Measurements from ENCODE around the gene IL2RA.

The IL2RA gene

DNA sequence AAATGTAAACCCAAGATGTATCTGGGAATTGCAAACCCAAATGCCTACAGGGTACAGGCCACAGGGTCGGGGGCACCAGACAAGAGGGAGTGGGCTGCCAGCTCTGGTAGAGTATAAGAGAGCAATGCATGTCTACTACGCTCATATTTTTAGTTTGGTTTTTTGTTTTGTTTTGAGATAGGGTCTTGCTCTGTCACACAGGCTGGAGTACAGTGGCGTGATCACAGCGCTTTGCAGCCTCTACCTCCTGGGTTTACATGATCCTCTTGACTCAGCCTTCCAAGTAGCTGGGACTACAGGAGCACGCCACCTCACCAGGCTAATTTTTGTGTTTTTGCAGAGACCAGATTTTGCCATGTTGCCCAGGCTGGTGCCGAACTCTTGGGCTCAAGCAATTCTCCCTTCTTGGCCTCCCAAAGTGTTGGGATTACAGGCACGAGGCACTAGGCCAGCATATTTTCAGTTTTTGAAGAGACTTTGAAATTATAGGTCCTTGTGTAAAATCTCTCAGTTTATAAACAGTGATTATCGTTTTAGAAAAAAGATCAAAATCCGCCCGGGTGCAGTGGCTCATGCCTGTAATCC, 73.7 kb downstream of the IL2RA start:
- H3K9ac ChIP-seq (ENCODE audit: low read depth in 1 of 2, low read length in 2 of 2), result no peak overlapping the region
- H3K9me3 ChIP-seq (ENCODE audit: control insufficient read depth in 1 of 2, low read length in 2 of 2), result peaks cover 7 to 14% of the 10 kb centered on the region in 2 donors
- peaks cover 0 to 3% of the 10 kb centered on the region in 2 donors for H3K4me1 ChIP-seq (ENCODE audit: control insufficient read depth in 1 of 2, insufficient read depth in 2 of 2, low read length in 2 of 2)
- H3K27me3 ChIP-seq (ENCODE audit: control insufficient read depth in 1 of 2, insufficient read depth in 2 of 2, low read length in 2 of 2), result no peaks in the 10 kb centered on the region
- no peak overlapping the region for H3K4me3 ChIP-seq (ENCODE audit: low read depth in 1 of 2, low read length in 2 of 2)
- H3K36me3 ChIP-seq (ENCODE audit: control insufficient read depth in 1 of 2, insufficient read depth in 2 of 2, low read length in 2 of 2), result no peaks in the 10 kb centered on the region
- H3K27ac ChIP-seq (ENCODE audit: low read depth, low read length), result no peak overlapping the region

DNA sequence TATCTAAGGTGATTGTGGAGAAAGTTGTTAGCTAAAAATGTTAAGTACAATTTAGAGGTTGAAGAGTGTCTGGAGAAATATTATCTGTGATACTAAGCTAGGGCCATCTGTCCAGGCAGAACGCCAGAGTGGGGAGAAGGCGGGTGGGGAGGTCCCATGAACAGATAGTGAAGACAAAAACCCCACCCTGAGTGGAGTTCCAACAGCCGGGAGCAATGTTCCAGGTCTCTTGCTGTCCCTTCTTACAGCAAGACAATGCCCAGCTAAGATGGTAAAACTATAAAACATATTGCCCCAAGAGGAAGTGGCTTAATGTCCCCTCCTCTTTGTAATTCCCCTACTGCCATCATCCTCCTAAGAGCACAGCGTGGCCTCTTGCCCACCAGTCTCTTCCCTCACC, 74.4 kb downstream of the IL2RA start:
- no peak overlapping the region for H3K9ac ChIP-seq (ENCODE audit: low read depth in 1 of 2, low read length in 2 of 2)
- H3K4me3 ChIP-seq (ENCODE audit: low read depth in 1 of 2, low read length in 2 of 2), result no peak overlapping the region
- H3K27me3 ChIP-seq (ENCODE audit: control insufficient read depth in 1 of 2, insufficient read depth in 2 of 2, low read length in 2 of 2), result no peaks in the 10 kb centered on the region
- H3K36me3 ChIP-seq (ENCODE audit: control insufficient read depth in 1 of 2, insufficient read depth in 2 of 2, low read length in 2 of 2), result no peaks in the 10 kb centered on the region
- H3K27ac ChIP-seq (ENCODE audit: low read depth, low read length), result no peak overlapping the region
- H3K9me3 ChIP-seq (ENCODE audit: control insufficient read depth in 1 of 2, low read length in 2 of 2), result peaks cover 7 to 14% of the 10 kb centered on the region in 2 donors
- peaks cover 0 to 3% of the 10 kb centered on the region in 2 donors for H3K4me1 ChIP-seq (ENCODE audit: control insufficient read depth in 1 of 2, insufficient read depth in 2 of 2, low read length in 2 of 2)

DNA sequence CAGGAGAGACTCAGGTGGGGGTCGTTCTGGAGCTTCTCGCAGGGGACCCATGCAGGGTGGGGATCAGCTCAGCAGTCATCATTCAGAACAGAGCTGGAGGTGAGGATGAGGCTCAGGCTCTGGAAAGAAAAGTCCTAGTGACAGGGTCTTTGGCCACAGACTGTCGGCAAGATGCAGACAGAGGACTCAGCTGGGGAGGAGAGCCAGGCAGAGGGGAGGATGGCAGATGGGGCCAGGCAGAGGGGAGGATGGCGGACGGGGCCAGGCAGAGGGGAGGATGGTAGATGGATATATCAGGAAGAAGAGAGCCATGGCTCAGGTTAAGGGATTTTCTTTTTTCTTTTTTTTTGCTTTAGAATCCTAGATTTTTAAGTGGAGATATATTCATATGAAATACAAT, 77.1 kb downstream of the IL2RA start:
- H3K4me1 ChIP-seq (ENCODE audit: control insufficient read depth in 1 of 2, insufficient read depth in 2 of 2, low read length in 2 of 2), result peaks cover 0 to 3% of the 10 kb centered on the region in 2 donors
- H3K36me3 ChIP-seq (ENCODE audit: control insufficient read depth in 1 of 2, insufficient read depth in 2 of 2, low read length in 2 of 2), result no peaks in the 10 kb centered on the region
- no peaks in the 10 kb centered on the region for H3K9me3 ChIP-seq (ENCODE audit: control insufficient read depth in 1 of 2, low read length in 2 of 2)
- H3K27ac ChIP-seq (ENCODE audit: low read depth, low read length), result no peak overlapping the region
- H3K27me3 ChIP-seq (ENCODE audit: control insufficient read depth in 1 of 2, insufficient read depth in 2 of 2, low read length in 2 of 2), result no peaks in the 10 kb centered on the region
- H3K4me3 ChIP-seq (ENCODE audit: low read depth in 1 of 2, low read length in 2 of 2), result no peak overlapping the region
- no peak overlapping the region for H3K9ac ChIP-seq (ENCODE audit: low read depth in 1 of 2, low read length in 2 of 2)

GRCh38 chr10:5983774-5984173, 78.4 kb downstream of the IL2RA start:
- peaks cover 0 to 3% of the 10 kb centered on the region in 2 donors for H3K4me1 ChIP-seq (ENCODE audit: control insufficient read depth in 1 of 2, insufficient read depth in 2 of 2, low read length in 2 of 2)
- no peak overlapping the region for H3K27ac ChIP-seq (ENCODE audit: low read depth, low read length)
- H3K36me3 ChIP-seq (ENCODE audit: control insufficient read depth in 1 of 2, insufficient read depth in 2 of 2, low read length in 2 of 2), result no peaks in the 10 kb centered on the region
- no peaks in the 10 kb centered on the region for H3K9me3 ChIP-seq (ENCODE audit: control insufficient read depth in 1 of 2, low read length in 2 of 2)
- H3K27me3 ChIP-seq (ENCODE audit: control insufficient read depth in 1 of 2, insufficient read depth in 2 of 2, low read length in 2 of 2), result no peaks in the 10 kb centered on the region
- no peak overlapping the region for H3K9ac ChIP-seq (ENCODE audit: low read depth in 1 of 2, low read length in 2 of 2)
- H3K4me3 ChIP-seq (ENCODE audit: low read depth in 1 of 2, low read length in 2 of 2), result no peak overlapping the region

- no peaks in the 10 kb centered on the region for H3K36me3 ChIP-seq (ENCODE audit: control insufficient read depth in 1 of 2, insufficient read depth in 2 of 2, low read length in 2 of 2)
- peaks cover 3 to 5% of the 10 kb centered on the region in 2 donors for H3K4me1 ChIP-seq (ENCODE audit: control insufficient read depth in 1 of 2, insufficient read depth in 2 of 2, low read length in 2 of 2)
- H3K9ac ChIP-seq (ENCODE audit: low read depth in 1 of 2, low read length in 2 of 2), result no peak overlapping the region
- H3K9me3 ChIP-seq (ENCODE audit: control insufficient read depth in 1 of 2, low read length in 2 of 2), result no peaks in the 10 kb centered on the region
- no peak overlapping the region for H3K4me3 ChIP-seq (ENCODE audit: low read depth in 1 of 2, low read length in 2 of 2)
- no peak overlapping the region for H3K27ac ChIP-seq (ENCODE audit: low read depth, low read length)
- no peaks in the 10 kb centered on the region for H3K27me3 ChIP-seq (ENCODE audit: control insufficient read depth in 1 of 2, insufficient read depth in 2 of 2, low read length in 2 of 2)
Measured at GRCh38 chr10:5981529-5981928, 80.6 kb downstream of the IL2RA start.

GRCh38 chr10:5978230-5978489, 84.0 kb downstream of the IL2RA start:
- H3K36me3 ChIP-seq (ENCODE audit: control insufficient read depth in 1 of 2, insufficient read depth in 2 of 2, low read length in 2 of 2), result no peaks in the 10 kb centered on the region
- no peaks in the 10 kb centered on the region for H3K27me3 ChIP-seq (ENCODE audit: control insufficient read depth in 1 of 2, insufficient read depth in 2 of 2, low read length in 2 of 2)
- peak overlapping the region; percentile 94 to 99 for H3K9ac ChIP-seq (ENCODE audit: low read depth in 1 of 2, low read length in 2 of 2)
- H3K27ac ChIP-seq (ENCODE audit: low read depth, low read length), result peak overlapping the region; percentile 90
- H3K9me3 ChIP-seq (ENCODE audit: control insufficient read depth in 1 of 2, low read length in 2 of 2), result no peaks in the 10 kb centered on the region
- peaks cover 7 to 20% of the 10 kb centered on the region in 2 donors for H3K4me1 ChIP-seq (ENCODE audit: control insufficient read depth in 1 of 2, insufficient read depth in 2 of 2, low read length in 2 of 2)
- peak overlapping the region; percentile 83 to 99 for H3K4me3 ChIP-seq (ENCODE audit: low read depth in 1 of 2, low read length in 2 of 2)

GRCh38 chr10:5977471-5978229, 84.5 kb downstream of the IL2RA start, which contains the start of gene IL15RA:
Gene IL15RA (minus strand): TSS chr10:5977543. CDS start chr10:5977492, 51 bp downstream.
- no peaks in the 10 kb centered on the region for H3K9me3 ChIP-seq (ENCODE audit: control insufficient read depth in 1 of 2, low read length in 2 of 2)
- H3K9ac ChIP-seq (ENCODE audit: low read depth in 1 of 2, low read length in 2 of 2), result peak within 1 kb of the TSS; percentile 94 to 99
- peaks cover 7 to 20% of the 10 kb centered on the region in 2 donors for H3K4me1 ChIP-seq (ENCODE audit: control insufficient read depth in 1 of 2, insufficient read depth in 2 of 2, low read length in 2 of 2)
- peak within 1 kb of the TSS; percentile 90 for H3K27ac ChIP-seq (ENCODE audit: low read depth, low read length)
- H3K36me3 ChIP-seq (ENCODE audit: control insufficient read depth in 1 of 2, insufficient read depth in 2 of 2, low read length in 2 of 2), result no peaks in the 10 kb centered on the region
- H3K27me3 ChIP-seq (ENCODE audit: control insufficient read depth in 1 of 2, insufficient read depth in 2 of 2, low read length in 2 of 2), result no peaks in the 10 kb centered on the region
- H3K4me3 ChIP-seq (ENCODE audit: low read depth in 1 of 2, low read length in 2 of 2), result peak within 1 kb of the TSS; percentile 83 to 99

DNA sequence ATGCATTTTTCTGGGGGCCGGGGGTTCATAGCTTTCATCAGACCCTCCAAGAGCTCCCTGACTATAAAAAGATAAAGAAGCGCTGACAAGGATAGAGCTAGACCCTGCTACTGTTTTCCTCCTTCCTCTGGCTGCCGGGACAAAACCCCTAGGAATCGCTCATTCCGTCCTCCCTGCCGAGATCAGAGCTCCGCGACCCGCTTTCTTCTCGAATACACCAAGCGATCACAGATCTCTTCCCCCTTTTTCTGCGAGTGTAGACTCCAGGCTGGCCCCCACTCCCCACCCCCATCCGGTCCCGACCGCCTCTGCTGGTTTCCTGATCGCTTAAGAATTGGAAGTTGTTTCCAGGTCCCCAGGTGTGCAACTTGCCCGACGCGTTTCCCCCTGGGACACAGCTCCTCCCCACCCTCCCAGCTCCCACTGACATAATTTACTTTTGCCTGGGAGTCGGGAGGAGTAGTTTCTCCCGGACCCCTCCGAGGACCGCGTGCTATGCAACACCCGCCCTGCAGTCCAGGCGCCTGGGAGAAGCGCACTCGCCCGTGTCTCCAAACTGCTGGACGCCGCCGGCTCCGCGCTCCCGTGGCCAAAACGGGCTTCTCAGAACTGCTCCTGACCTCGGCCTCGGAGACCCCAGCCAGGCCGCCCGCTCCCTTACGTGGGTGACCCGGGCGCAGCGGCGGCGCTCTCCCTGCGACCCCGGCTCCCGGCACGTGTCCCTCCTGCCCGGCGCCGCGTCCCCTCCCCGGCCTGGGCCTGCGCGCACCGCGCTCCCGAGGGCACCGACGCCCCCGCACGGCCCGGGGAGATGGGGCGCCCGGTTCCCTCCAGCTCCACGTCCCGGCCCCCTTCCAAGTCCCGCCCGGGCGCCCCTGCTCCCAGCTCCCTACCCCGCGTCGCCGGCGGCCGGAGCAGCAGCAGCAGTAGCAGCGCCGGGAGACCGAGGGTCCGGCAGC, 85.4 kb downstream of the IL2RA start:
- peak overlapping the region; percentile 90 for H3K27ac ChIP-seq (ENCODE audit: low read depth, low read length)
- no peaks in the 10 kb centered on the region for H3K9me3 ChIP-seq (ENCODE audit: control insufficient read depth in 1 of 2, low read length in 2 of 2)
- peaks cover 11 to 28% of the 10 kb centered on the region in 2 donors for H3K4me1 ChIP-seq (ENCODE audit: control insufficient read depth in 1 of 2, insufficient read depth in 2 of 2, low read length in 2 of 2)
- peak overlapping the region; percentile 83 to 99 for H3K4me3 ChIP-seq (ENCODE audit: low read depth in 1 of 2, low read length in 2 of 2)
- H3K36me3 ChIP-seq (ENCODE audit: control insufficient read depth in 1 of 2, insufficient read depth in 2 of 2, low read length in 2 of 2), result no peaks in the 10 kb centered on the region
- peak overlapping the region; percentile 94 to 99 for H3K9ac ChIP-seq (ENCODE audit: low read depth in 1 of 2, low read length in 2 of 2)
- no peaks in the 10 kb centered on the region for H3K27me3 ChIP-seq (ENCODE audit: control insufficient read depth in 1 of 2, insufficient read depth in 2 of 2, low read length in 2 of 2)

GRCh38 chr10:5975641-5976473, 86.3 kb downstream of the IL2RA start:
- H3K4me1 ChIP-seq (ENCODE audit: control insufficient read depth in 1 of 2, insufficient read depth in 2 of 2, low read length in 2 of 2), result peaks cover 20 to 37% of the 10 kb centered on the region in 2 donors
- no peaks in the 10 kb centered on the region for H3K36me3 ChIP-seq (ENCODE audit: control insufficient read depth in 1 of 2, insufficient read depth in 2 of 2, low read length in 2 of 2)
- peak overlapping the region; percentile 90 for H3K27ac ChIP-seq (ENCODE audit: low read depth, low read length)
- no peaks in the 10 kb centered on the region for H3K27me3 ChIP-seq (ENCODE audit: control insufficient read depth in 1 of 2, insufficient read depth in 2 of 2, low read length in 2 of 2)
- H3K9me3 ChIP-seq (ENCODE audit: control insufficient read depth in 1 of 2, low read length in 2 of 2), result no peaks in the 10 kb centered on the region
- peak overlapping the region; percentile 83 to 99 for H3K4me3 ChIP-seq (ENCODE audit: low read depth in 1 of 2, low read length in 2 of 2)
- peak overlapping the region; percentile 94 to 99 for H3K9ac ChIP-seq (ENCODE audit: low read depth in 1 of 2, low read length in 2 of 2)
